HEK293T (cell line): ENCODE measurements around the gene ZNF385C.
"Not testable (repeated sequence)": the region's sequence is repeated elsewhere in the genome, so short reads cannot be mapped to it uniquely, and the experiment has no call there.

Source experiments
- CTCF ChIA-PET: fragments of 350-600 bp; formaldehyde crosslinking; extraction: SDS; loops from one replicate; lab custom pipeline; 2021; ENCODE audit warnings: antibody characterized with exemption, inconsistent platforms; lab: Yijun Ruan, JAX
- POLR2A ChIA-PET: fragments of 350-600 bp; formaldehyde crosslinking; extraction: SDS; loops from one replicate; lab custom pipeline; 2020; ENCODE audit warnings: antibody characterized with exemption, inconsistent platforms; lab: Yijun Ruan, JAX
- DNase-seq: peaks from one replicate; pipeline ENCODE4 v3.0.0; 2012; ENCODE audit warnings: mixed read lengths; ENCODE audit errors: extremely low spot score
- ARNT ChIP-seq: fragments of 450-650 bp; IDR thresholded peaks from 2 replicates; pipeline ENCODE4 v1.6.1; 2017; ENCODE audit warnings: mild to moderate bottlenecking
- BHLHE40 ChIP-seq: fragments of 450-650 bp; IDR thresholded peaks from 2 replicates; pipeline ENCODE4 v1.6.1; 2016; ENCODE audit warnings: mild to moderate bottlenecking, moderate library complexity, borderline replicate concordance
- CTBP1 ChIP-seq: fragments of 450-650 bp; IDR thresholded peaks from 2 replicates; pipeline ENCODE4 v1.6.1; 2016; ENCODE audit warnings: borderline replicate concordance
- ELF4 ChIP-seq: fragments of 450-650 bp; IDR thresholded peaks from 2 replicates; pipeline ENCODE4 v1.6.1; 2017; ENCODE audit warnings: antibody characterized with exemption
- FOXA1 ChIP-seq: fragments of 450-650 bp; IDR thresholded peaks from 2 replicates; pipeline ENCODE4 v1.6.1; 2016; ENCODE audit warnings: mild to moderate bottlenecking
- FOXK2 ChIP-seq: fragments of 450-650 bp; IDR thresholded peaks from 2 replicates; pipeline ENCODE4 v1.6.1; 2016; ENCODE audit warnings: mild to moderate bottlenecking
- FOXM1 ChIP-seq: fragments of 450-650 bp; IDR thresholded peaks from 2 replicates; pipeline ENCODE4 v1.6.1; 2017; ENCODE audit warnings: mild to moderate bottlenecking, borderline replicate concordance
- HDGF ChIP-seq: fragments of 450-650 bp; IDR thresholded peaks from 2 replicates; pipeline ENCODE4 v1.6.1; 2017; ENCODE audit warnings: antibody characterized with exemption, borderline replicate concordance
- L3MBTL2 ChIP-seq: fragments of 450-650 bp; conservative IDR thresholded peaks from 2 replicates; pipeline ENCODE4 v1.6.1; 2016; ENCODE audit warnings: mild to moderate bottlenecking
- LEF1 ChIP-seq: fragments of 450-650 bp; IDR thresholded peaks from 2 replicates; pipeline ENCODE4 v1.6.1; 2017; ENCODE audit warnings: mild to moderate bottlenecking, borderline replicate concordance
- NFRKB ChIP-seq: fragments of 450-650 bp; IDR thresholded peaks from 2 replicates; pipeline ENCODE4 v1.6.1; 2016; ENCODE audit warnings: mild to moderate bottlenecking, moderate library complexity
- SP1 ChIP-seq: fragments of 450-650 bp; IDR thresholded peaks from 2 replicates; pipeline ENCODE4 v1.6.1; 2017
- SUZ12 ChIP-seq: fragments of 450-650 bp; IDR thresholded peaks from 2 replicates; pipeline ENCODE4 v1.6.1; 2016; ENCODE audit warnings: mild to moderate bottlenecking
- TARDBP ChIP-seq: fragments of 450-650 bp; IDR thresholded peaks from 2 replicates; pipeline ENCODE4 v1.6.1; 2016
- ZNF384 ChIP-seq: fragments of 450-650 bp; IDR thresholded peaks from 2 replicates; pipeline ENCODE4 v1.6.1; 2016
- TF ChIP-seq, protein P1 (sequence below): fragments of 450-650 bp; IDR thresholded peaks from 2 replicates; pipeline ENCODE4 v1.6.1; 2016

ZNF385C gene

DNA sequence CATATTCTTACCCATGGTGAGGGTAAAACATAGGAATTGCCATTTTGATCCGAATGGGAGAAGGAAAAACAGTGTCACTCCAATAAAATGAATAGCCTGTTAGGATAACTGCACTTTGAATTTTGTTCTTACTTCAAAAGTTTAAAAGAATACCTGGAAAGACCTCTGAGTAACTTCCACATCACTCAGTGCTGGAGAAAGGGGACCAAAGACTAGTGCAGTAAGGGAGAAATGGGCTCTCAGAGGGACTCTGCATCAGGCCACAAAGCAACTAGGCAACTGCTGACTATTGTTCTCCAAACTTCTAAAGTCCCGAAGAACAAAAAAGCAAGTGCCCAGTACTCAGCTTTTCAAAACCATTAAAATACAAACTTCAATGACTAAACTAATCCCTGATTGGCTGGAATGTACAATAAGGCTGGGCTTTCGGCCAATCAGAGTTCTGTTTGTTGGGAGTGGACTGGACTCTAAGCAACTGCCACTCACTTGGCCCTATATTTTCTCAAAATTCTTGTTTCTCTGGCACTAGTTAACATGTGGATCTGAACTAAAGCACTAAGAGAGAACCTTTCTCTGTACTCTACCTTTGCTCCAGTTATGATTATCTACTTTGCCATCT lies 87.3 kb downstream of the ZNF385C start:
- POLR2A ChIA-PET: no interaction called here
- CTCF ChIA-PET: no interaction called here

DNA sequence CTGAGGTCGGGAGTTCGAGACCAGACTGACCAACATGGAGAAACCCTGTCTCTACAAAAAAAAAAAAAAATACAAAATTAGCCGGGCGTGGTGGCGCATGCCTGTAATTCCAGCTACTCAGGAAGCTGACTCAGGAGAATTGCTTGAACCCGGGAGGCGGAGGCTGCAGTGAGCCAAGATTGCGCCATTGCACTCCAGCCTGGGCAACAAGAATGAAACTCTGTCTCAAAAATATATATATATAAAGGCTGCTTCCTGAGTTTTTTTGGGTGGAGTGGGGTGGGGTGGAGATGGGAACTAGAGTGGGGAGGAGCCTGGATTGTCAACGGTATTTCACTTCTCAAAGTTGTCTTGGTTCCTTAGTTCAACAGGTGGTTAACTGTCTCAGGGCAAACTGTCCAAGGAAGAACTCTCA lies 88.0 kb downstream of the ZNF385C start:
- CTCF ChIA-PET, DNase-seq, POLR2A ChIA-PET: not testable (repeated sequence)

More for the DNA sequence above, 87.3 kb downstream of the ZNF385C start:
- TF ChIP-seq TARDBP (no peak), ELF4 (no peak), SUZ12 (no peak), FOXK2 (no peak), CTBP1 (no peak)
- TF ChIP-seq, protein P1, sequence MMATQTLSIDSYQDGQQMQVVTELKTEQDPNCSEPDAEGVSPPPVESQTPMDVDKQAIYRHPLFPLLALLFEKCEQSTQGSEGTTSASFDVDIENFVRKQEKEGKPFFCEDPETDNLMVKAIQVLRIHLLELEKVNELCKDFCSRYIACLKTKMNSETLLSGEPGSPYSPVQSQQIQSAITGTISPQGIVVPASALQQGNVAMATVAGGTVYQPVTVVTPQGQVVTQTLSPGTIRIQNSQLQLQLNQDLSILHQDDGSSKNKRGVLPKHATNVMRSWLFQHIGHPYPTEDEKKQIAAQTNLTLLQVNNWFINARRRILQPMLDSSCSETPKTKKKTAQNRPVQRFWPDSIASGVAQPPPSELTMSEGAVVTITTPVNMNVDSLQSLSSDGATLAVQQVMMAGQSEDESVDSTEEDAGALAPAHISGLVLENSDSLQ: no peak
- no peak for DNase-seq

DNA sequence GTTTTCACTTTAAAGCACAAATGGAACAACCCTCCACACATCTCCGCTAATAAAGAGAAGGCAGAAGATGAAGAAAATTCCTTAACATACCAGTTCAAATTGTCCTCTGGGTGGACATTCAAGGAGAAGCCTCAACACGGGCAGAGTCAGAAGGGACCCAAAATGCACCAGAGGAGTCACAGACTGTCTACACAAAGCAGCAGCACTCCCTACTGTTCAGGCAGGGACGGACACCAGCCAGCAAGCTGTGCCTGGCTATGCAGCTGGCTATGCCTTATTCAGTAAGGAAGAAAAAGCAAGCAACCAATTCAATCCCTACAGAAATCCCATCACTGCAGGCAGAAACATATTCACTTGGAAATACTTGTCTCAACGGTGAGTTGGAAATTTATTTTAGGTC lies 89.1 kb downstream of the ZNF385C start:
- CTCF ChIA-PET: interaction anchor here (0.7 kb wide), 1 partner anchor 17 kb away, joined by 3 read pairs; no protein-coding TSS in a partner anchor
- no peak for DNase-seq
- POLR2A ChIA-PET: interaction anchor here (1.3 to 3.1 kb wide), 2 partner anchors 9 to 43 kb away, joined by 3 to 15 read pairs; partner anchors contain the start of genes CNP and DNAJC7
- TF ChIP-seq SP1: no peak
- no peak for TF ChIP-seq SUZ12
- no peak for TF ChIP-seq L3MBTL2

DNA sequence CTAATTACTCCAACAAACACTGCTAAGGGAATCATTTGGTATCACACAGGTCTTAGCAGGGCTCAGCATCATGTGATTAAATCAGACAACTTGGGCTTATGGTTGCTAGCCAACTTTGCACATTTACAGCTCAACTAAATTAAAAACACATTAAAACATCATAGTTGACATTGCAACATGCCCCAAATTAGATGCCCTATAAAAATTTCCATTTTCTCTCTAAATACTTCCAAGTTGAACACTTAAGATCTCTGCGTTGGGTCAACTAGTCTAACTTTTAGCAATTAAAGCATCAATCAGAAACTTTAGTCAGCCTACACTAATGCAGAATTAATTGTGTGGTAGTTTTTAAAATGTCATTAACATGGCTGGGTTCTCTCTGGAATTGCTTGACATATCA lies 93.1 kb downstream of the ZNF385C start:
- CTCF ChIA-PET: no interaction called here
- TF ChIP-seq, protein P1: no peak
- no peak for TF ChIP-seq LEF1
- TF ChIP-seq L3MBTL2: no peak
- TF ChIP-seq FOXA1: no peak
- no peak for TF ChIP-seq ELF4
- no peak for TF ChIP-seq ZNF384
- no peak for TF ChIP-seq FOXM1
- no peak for TF ChIP-seq BHLHE40
- TF ChIP-seq SP1: no peak
- no peak for TF ChIP-seq NFRKB
- TF ChIP-seq TARDBP: no peak
- no peak for TF ChIP-seq CTBP1
- no peak for TF ChIP-seq HDGF
- TF ChIP-seq FOXK2: no peak
- no peak for TF ChIP-seq ARNT
- no peak for TF ChIP-seq SUZ12
- POLR2A ChIA-PET: interaction anchor here (3.1 to 4.8 kb wide), 2 partner anchors 12 to 38 kb away, joined by 11 to 34 read pairs; partner anchors contain the start of genes CNP and DNAJC7
- DNase-seq: no peak

DNA sequence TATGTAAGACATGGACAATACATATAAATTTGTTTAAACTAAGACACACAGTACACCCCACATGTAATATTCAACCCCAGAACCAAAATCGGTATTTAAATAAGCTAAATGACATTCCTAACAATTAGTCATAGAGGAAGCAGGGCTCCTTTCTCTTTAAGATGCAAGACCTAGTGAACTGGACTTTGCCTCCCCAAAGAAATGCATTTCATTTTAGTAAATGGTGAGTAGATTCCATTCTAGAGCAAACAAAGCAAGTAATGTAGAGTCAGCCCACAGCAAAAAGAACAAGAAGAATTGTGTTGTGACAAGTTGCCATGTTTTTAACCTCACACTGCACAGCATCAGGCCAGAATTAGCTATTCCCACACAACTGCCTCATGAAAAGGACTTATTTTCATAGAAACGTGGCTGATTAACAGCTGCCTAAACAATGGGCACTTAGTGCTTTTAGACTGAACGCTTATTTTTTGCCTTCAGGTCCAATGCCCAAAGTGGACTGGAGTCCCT lies 95.4 kb downstream of the ZNF385C start:
- ChIA-PET CTCF (no interaction called here), POLR2A (interaction anchor here (0.7 to 4.8 kb wide), 3 partner anchors 14 to 39 kb away, joined by 4 to 34 read pairs (median 11); partner anchors contain the start of genes CNP and DNAJC7)
- no peak for DNase-seq
- no peak for TF ChIP-seq FOXM1
- no peak for TF ChIP-seq CTBP1
- no peak for TF ChIP-seq ZNF384
- TF ChIP-seq NFRKB: no peak
- TF ChIP-seq BHLHE40: no peak
- no peak for TF ChIP-seq ELF4

DNA sequence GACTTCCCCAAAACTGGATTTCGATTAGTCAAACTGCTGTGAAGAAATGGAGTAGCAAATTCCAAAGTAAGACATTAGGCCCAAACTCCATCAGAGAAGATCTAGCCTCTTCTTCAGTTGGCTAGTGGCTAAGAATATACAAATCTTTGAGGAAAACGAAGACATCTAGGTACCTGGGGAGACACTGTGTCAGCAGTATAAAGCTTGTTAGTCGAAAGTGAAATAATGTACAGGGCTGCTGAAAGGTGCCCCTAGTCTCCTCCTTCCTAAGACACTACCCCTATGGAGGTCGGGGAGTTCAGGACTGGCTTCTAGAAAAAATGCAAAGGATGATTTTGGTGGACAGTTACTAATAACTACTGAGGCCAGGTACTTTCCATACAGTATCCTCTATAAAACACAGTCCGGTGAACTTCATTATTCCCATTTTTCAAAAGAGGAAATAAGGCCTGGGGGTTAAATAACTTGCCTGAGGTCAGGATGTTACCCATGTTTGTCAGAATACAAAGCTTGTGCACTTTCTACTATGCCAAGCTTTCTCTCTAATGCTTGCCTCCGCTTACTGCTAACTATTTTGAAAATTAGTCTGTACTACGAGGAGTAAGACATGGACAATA lies 96.0 kb downstream of the ZNF385C start:
- ChIA-PET POLR2A (interaction anchor here (3.1 to 4.8 kb wide), 2 partner anchors 15 to 36 kb away, joined by 11 to 34 read pairs; partner anchors contain the start of genes CNP and DNAJC7), CTCF (no interaction called here)
- DNase-seq: no peak
- TF ChIP-seq CTBP1 (no peak), FOXK2 (no peak), HDGF (no peak), SP1 (no peak), FOXA1 (no peak), FOXM1 (no peak), TARDBP (no peak), LEF1 (no peak), SUZ12 (no peak), L3MBTL2 (no peak), ELF4 (no peak), ARNT (no peak), BHLHE40 (no peak), ZNF384 (no peak), NFRKB (no peak)
- TF ChIP-seq, protein P1: no peak
